Measurements from ENCODE around the gene PKIG. TPM values are rescaled to one million over a fixed set of nuclear protein-coding genes. Genes with fewer than 3 reads are reported as not detected.

Gene PKIG
- total RNA-seq, 2 experiments from 2014 or later, result 3.3 to 5.1 TPM

DNA sequence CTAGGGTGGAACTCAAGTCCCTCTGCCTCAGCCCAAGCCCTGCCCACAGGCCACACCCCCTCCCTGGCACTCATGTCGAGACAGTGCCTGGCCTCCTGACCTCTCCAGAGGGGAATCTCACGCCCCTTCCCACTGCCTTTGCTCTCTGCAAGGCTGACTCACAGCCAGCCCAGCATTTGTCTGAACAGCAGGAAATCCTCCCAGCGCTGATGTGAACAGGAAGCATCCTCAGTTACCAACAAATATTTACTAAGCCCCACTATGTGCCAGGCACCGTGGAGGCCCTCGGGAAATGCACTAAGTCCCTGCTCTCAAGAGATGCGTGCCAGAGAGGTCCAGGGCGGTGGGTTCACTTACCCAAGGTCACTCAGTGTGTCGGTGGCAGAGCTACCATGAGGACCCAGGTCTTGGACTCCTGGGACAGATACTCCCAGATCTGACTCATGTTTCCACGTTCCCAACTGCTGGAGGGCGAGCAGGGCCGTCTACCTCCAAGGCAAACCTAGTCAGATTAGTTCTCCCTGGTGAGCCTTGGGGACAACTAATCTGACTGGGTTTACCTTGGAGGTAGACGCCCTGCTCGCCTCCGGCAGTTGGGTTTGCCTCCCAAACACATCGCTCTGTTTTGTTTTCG is 61.3 kb downstream of the PKIG start:
- Mint-ChIP-seq H3K27ac (peak overlapping the region; percentile 90), H3K9me3 (no peaks in the 10 kb centered on the region), H3K4me1 (peaks cover 84% of the 10 kb centered on the region), H3K4me3 (peak overlapping the region; percentile 54), H3K36me3 (ENCODE audit: low read depth) (peaks cover 51% of the 10 kb centered on the region), H3K27me3 (no peaks in the 10 kb centered on the region)
- ChIA-PET CTCF (interaction anchor here (1.1 to 2.3 kb wide), 4 partner anchors 29 to 249 kb away, joined by 3 to 5 read pairs (median 3); no protein-coding TSS in a partner anchor), POLR2A (interaction anchor here (0.7 kb wide), 1 partner anchor 12 kb away, joined by 4 read pairs; no protein-coding TSS in a partner anchor)
- peak; percentile 64 for DNase-seq

DNA sequence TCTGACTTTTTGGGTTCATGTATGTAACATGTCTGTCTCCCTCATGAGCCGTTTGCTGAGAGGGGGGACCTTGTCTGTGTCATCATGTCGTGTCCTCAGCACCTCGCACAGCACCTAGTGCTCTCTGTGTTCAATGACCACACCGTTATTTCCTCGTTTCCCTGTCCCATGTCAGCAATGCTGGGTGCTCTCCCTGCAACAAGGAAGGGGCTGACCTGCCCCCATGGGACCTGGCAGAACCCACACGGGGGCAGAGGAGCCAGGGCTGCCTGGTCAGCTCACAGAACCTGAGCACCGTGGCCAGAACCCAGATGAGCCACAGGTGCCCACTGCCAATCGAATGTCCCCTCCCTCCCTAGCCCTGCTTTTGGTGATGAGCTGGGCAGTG is 61.8 kb downstream of the PKIG start:
- H3K9me3 Mint-ChIP-seq, result no peaks in the 10 kb centered on the region
- peak overlapping the region; percentile 90 for H3K27ac Mint-ChIP-seq
- peak overlapping the region; percentile 51 for H3K4me3 Mint-ChIP-seq
- H3K4me1 Mint-ChIP-seq, result peaks cover 85% of the 10 kb centered on the region
- peaks cover 51% of the 10 kb centered on the region for H3K36me3 Mint-ChIP-seq (ENCODE audit: low read depth)
- DNase-seq, result no peak
- ChIA-PET CTCF (interaction anchor here (0.6 to 2.3 kb wide), 5 partner anchors 12 to 248 kb away, joined by 3 to 5 read pairs (median 4); no protein-coding TSS in a partner anchor), POLR2A (interaction anchor here (0.7 kb wide), 1 partner anchor 12 kb away, joined by 4 read pairs; no protein-coding TSS in a partner anchor)
- H3K27me3 Mint-ChIP-seq, result no peaks in the 10 kb centered on the region

DNA sequence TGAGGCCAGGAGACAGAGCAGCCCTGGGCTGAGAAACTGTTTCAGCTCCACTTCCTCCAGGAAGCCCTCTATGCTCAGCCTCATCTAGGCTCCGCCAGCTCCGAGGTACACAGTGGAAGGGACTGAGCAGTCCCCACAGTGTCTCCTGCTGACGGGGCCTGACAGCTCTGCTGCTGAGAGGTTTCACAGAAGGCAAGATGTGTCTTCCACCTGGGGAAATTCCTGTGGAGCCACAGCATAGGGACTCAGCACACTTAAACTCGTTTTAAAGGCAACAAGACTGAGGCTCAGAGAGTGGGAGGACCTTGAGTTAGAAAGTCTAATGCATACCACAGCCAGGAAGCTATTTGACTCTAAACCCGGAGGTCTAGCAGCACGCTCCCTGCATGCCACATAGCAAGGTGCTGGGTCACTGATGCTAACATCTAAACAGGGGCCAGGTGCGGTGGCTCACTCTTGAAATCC is 62.3 kb downstream of the PKIG start:
- ChIA-PET POLR2A (interaction anchor here (0.6 to 0.7 kb wide), 2 partner anchors 11 to 22 kb away, joined by 3 to 4 read pairs; no protein-coding TSS in a partner anchor), CTCF (interaction anchor here (0.6 to 2.3 kb wide), 6 partner anchors 11 to 247 kb away, joined by 3 to 5 read pairs (median 4); no protein-coding TSS in a partner anchor)
- H3K9me3 Mint-ChIP-seq, result no peaks in the 10 kb centered on the region
- peak overlapping the region; percentile 42 for H3K4me3 Mint-ChIP-seq
- H3K36me3 Mint-ChIP-seq (ENCODE audit: low read depth), result peaks cover 51% of the 10 kb centered on the region
- H3K27me3 Mint-ChIP-seq, result no peaks in the 10 kb centered on the region
- peak overlapping the region; percentile 90 for H3K27ac Mint-ChIP-seq
- H3K4me1 Mint-ChIP-seq, result peaks cover 89% of the 10 kb centered on the region
- DNase-seq, result peak; percentile 50

DNA sequence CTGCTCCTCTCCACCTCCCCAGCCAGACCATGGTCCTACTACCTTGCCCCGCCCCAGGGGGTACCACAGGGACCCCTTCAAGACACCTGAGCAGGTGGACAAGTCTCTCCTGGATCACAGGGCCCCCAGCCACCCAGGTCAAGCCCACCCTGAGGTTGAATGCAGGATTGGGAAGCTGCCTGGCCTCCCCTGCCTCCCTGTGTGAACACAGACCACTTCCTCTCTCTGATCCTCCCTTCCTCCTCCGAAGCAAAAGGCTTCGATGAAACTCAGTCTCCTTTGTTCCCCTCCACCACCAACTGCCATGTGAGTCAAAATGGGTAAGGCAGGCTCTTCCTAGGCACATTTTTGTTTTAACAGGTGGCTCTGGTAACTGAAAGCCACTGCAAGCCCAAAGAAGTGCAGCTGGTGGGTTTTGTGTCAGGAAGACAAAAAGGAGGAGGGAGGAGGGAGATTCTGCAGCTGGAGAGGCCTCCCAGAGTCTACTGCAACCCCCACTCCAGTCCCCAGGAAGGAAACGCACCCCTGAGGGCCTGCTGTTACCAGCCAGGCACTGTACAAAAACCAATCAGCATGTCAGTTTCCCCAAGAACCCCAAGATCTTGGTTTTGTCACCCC is 63.8 kb downstream of the PKIG start:
- peaks cover 52% of the 10 kb centered on the region for H3K36me3 Mint-ChIP-seq (ENCODE audit: low read depth)
- CTCF ChIA-PET, result interaction anchor here (0.5 to 1.7 kb wide), 6 partner anchors 9 to 211 kb away, joined by 3 to 5 read pairs (median 3); no protein-coding TSS in a partner anchor
- H3K27ac Mint-ChIP-seq, result peak overlapping the region; percentile 90
- peak; percentile 67 for DNase-seq
- no peaks in the 10 kb centered on the region for H3K27me3 Mint-ChIP-seq
- POLR2A ChIA-PET, result no interaction called here
- H3K4me3 Mint-ChIP-seq, result peak overlapping the region; percentile 49
- peaks cover 95% of the 10 kb centered on the region for H3K4me1 Mint-ChIP-seq
- no peaks in the 10 kb centered on the region for H3K9me3 Mint-ChIP-seq

DNA sequence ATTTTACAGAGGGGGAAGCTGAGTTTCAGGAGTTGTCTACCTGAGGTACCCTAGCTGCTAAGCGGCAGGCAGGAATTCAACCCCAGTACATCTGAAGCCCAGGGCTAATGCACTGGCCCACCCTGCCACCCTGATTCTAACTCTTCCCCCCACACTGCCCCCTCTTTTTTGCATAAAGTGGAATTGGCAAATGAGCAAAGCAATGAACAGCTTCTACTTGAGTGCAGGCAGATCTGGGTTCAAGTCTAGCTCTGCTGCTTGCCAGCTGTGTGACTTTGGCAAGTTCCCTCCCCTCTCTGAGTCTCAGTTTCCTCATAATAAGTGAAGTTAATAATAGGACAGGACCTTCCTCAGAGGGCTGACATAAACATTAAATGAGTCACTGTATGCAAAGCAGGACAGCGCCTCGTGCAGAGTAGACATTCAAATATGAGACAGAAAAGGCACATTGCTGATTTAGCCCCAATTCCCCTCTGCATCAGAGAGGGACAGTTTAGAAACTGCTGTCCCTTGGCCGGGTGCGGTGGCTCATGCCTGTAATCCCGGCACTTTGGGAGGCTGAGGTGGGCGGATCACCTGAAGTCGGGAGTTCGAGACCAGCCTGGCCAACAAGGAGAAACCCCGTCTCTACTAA is 64.4 kb downstream of the PKIG start:
- peaks cover 48% of the 10 kb centered on the region for H3K36me3 Mint-ChIP-seq (ENCODE audit: low read depth)
- DNase-seq, result no peak
- ChIA-PET CTCF (interaction anchor here (0.6 to 1.5 kb wide), 5 partner anchors 9 to 199 kb away, joined by 3 to 5 read pairs (median 3); no protein-coding TSS in a partner anchor), POLR2A (no interaction called here)
- H3K27ac Mint-ChIP-seq, result peak overlapping the region; percentile 90
- H3K4me1 Mint-ChIP-seq, result peaks cover 89% of the 10 kb centered on the region
- peak overlapping the region; percentile 49 for H3K4me3 Mint-ChIP-seq
- H3K9me3 Mint-ChIP-seq, result no peaks in the 10 kb centered on the region
- no peaks in the 10 kb centered on the region for H3K27me3 Mint-ChIP-seq

DNA sequence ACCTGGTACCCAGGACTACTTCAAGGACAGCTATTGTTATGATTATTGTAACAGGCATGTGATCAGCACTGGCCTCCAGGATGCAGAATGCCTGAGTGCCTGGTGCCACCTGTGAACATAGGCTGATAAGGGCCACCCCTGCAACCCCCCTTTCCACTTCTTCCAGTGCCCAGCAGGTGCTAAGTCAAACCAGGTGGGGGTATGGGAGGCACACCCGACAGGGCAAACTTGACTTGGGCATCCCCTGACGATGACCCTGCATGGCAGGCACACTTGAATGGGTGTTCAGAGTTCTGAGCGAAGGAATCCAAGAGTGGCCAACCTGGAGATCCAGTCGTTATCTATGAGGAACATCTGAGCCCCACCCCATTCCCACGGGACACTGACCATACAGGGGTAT is 65.7 kb downstream of the PKIG start:
- H3K27me3 Mint-ChIP-seq, result no peaks in the 10 kb centered on the region
- peaks cover 42% of the 10 kb centered on the region for H3K36me3 Mint-ChIP-seq (ENCODE audit: low read depth)
- ChIA-PET CTCF (interaction anchor here (1.4 kb wide), 1 partner anchor 24 kb away, joined by 3 read pairs; no protein-coding TSS in a partner anchor), POLR2A (no interaction called here)
- DNase-seq, result no peak
- no peaks in the 10 kb centered on the region for H3K9me3 Mint-ChIP-seq
- peak overlapping the region; percentile 90 for H3K4me3 Mint-ChIP-seq
- H3K27ac Mint-ChIP-seq, result peak overlapping the region; percentile 90
- H3K4me1 Mint-ChIP-seq, result peaks cover 81% of the 10 kb centered on the region

DNA sequence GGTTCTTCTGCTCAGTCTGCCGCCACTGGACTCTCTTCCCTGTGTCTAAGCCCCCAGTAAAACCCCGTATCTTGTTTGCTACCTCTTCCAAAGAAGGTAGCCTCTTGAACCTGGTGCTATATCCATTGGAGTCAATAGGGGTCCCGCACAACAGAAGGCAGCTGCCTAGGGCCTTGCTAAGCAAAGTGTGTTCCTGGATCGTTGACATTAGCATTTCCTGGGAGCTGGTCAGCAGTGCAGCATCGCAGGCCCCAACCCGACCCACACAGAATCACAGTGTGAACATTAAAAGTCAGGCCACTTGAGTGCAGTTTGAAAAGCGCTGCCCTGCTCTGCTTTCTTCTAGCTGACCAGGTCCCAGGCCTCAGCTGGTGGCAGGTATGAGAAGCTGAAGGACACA is 66.2 kb downstream of the PKIG start:
- ChIA-PET CTCF (interaction anchor here (0.9 to 1.8 kb wide), 5 partner anchors 10 to 31 kb away, joined by 3 to 7 read pairs (median 4); no protein-coding TSS in a partner anchor), POLR2A (no interaction called here)
- DNase-seq, result no peak
- H3K27ac Mint-ChIP-seq, result peak overlapping the region; percentile 93
- no peaks in the 10 kb centered on the region for H3K27me3 Mint-ChIP-seq
- peak overlapping the region; percentile 90 for H3K4me3 Mint-ChIP-seq
- H3K36me3 Mint-ChIP-seq (ENCODE audit: low read depth), result peaks cover 45% of the 10 kb centered on the region
- no peaks in the 10 kb centered on the region for H3K9me3 Mint-ChIP-seq
- H3K4me1 Mint-ChIP-seq, result peaks cover 81% of the 10 kb centered on the region

DNA sequence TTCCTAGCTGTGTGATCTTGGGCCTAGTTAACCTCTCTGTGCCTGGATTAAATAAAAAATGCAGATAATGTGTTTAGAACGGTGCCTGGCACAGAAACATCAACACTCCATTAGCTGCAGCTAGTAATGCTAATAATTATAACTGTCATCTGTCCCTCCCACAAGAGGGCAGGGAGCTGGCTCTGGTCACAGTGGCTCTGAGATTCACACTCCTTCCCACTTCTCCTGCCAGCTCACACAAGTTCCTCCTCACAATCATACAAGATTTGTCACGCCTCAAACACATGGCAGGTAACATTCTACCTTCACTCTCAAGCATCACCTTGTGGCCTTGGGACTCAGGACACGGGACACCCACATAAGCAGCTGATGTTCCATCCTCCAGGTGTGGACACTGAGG is 66.7 kb downstream of the PKIG start:
- Mint-ChIP-seq H3K4me3 (peak overlapping the region; percentile 90), H3K4me1 (peaks cover 77% of the 10 kb centered on the region), H3K9me3 (peaks cover under 1% of the 10 kb centered on the region), H3K27ac (peak overlapping the region; percentile 93), H3K27me3 (no peaks in the 10 kb centered on the region), H3K36me3 (ENCODE audit: low read depth) (peaks cover 45% of the 10 kb centered on the region)
- ChIA-PET POLR2A (no interaction called here), CTCF (interaction anchor here (0.9 to 1.8 kb wide), 6 partner anchors 10 to 36 kb away, joined by 3 to 7 read pairs (median 4); no protein-coding TSS in a partner anchor)
- DNase-seq, result no peak

DNA sequence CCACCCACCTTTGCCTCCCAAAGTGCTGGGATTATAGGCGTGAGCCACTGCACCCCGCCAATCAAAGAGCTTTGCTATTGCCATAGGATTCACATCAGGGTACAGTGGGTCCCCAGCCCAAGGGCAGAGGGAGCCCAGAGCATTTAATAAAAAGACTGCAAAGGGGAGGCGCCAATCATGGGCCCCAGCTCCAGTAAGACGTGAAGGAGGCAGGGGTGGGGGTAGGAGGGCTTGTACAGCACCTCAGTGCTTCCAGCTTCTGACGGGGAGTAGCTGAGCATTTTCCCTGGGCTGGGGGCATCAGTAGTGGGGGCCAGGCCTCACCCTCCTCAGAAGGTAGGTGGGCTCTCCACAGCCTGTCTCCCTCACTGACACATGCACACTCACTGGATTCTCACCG is 67.6 kb downstream of the PKIG start:
- POLR2A ChIA-PET, result interaction anchor here (0.6 kb wide), 1 partner anchor 155 kb away, joined by 3 read pairs; no protein-coding TSS in a partner anchor
- CTCF ChIA-PET, result interaction anchor here (0.9 to 1.8 kb wide), 5 partner anchors 10 to 35 kb away, joined by 3 to 7 read pairs (median 4); no protein-coding TSS in a partner anchor
- Mint-ChIP-seq H3K27me3 (no peaks in the 10 kb centered on the region), H3K4me3 (peak overlapping the region; percentile 90), H3K36me3 (ENCODE audit: low read depth) (peaks cover 50% of the 10 kb centered on the region), H3K27ac (peak overlapping the region; percentile 93), H3K9me3 (peaks cover 2% of the 10 kb centered on the region), H3K4me1 (peaks cover 68% of the 10 kb centered on the region)
- no peak for DNase-seq

DNA sequence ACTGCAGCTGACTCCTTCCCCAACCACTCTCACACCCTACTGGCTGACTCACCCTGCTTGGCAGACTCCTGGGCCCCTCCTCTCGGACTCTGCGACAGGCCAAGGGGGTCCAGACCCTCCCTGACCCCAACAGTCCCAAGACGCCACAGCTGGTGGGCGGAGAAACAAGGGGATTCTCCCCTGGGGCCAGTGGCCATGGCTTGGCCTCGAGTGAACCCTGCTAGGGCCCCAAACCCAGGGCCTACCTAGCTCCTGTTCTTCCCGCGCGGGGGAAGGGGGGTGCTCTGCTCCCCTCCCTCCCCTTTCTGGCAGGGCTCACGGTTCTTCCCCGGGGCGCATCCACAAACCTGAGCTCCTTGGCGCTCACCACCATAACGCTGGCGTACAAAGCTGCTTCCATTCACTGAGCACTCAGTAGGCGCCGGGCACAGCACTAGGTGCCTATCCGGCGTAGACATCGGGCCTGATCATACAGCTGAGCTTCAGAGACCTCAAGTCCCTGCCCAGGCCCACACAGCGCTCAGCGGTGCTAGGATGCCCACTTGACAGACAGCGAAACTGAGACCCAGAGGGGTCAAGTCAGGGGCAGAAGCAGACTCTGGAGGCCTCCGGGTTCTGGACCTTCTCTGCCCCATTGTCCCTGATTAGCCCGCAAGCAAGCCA is 68.5 kb downstream of the PKIG start:
- Mint-ChIP-seq H3K27ac (peak overlapping the region; percentile 93), H3K9me3 (peaks cover 2% of the 10 kb centered on the region), H3K4me3 (peak overlapping the region; percentile 90), H3K27me3 (no peaks in the 10 kb centered on the region), H3K4me1 (peaks cover 60% of the 10 kb centered on the region), H3K36me3 (ENCODE audit: low read depth) (peaks cover 49% of the 10 kb centered on the region)
- POLR2A ChIA-PET, result interaction anchor here (0.6 kb wide), 1 partner anchor 156 kb away, joined by 3 read pairs; no protein-coding TSS in a partner anchor
- peak; percentile 54 for DNase-seq
- CTCF ChIA-PET, result interaction anchor here (0.9 to 1.6 kb wide), 4 partner anchors 9 to 34 kb away, joined by 3 to 5 read pairs (median 4); no protein-coding TSS in a partner anchor

DNA sequence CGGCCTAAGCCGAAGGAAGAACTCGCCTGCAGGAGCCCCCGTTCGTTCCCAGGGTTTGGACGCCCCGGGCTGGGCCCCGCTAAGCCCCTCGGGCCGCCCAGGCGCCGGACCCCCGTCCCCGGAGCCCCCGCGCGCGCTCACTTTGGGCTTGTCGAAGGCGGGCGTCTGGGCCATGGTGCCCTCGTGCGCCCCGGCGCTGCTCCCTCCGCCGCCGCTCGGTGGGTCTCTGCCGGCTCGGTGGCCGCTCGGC is 69.0 kb downstream of the PKIG start:
- Mint-ChIP-seq H3K27ac (peak overlapping the region; percentile 93), H3K4me1 (peaks cover 57% of the 10 kb centered on the region), H3K36me3 (ENCODE audit: low read depth) (peaks cover 46% of the 10 kb centered on the region), H3K9me3 (peaks cover 2% of the 10 kb centered on the region), H3K27me3 (no peaks in the 10 kb centered on the region), H3K4me3 (peak overlapping the region; percentile 90)
- DNase-seq, result no peak
- POLR2A ChIA-PET, result no interaction called here
- CTCF ChIA-PET, result interaction anchor here (0.9 to 1.6 kb wide), 3 partner anchors 9 to 34 kb away, joined by 3 to 5 read pairs (median 4); no protein-coding TSS in a partner anchor

Measured in activated CD4-positive, alpha-beta T cell treated with anti-CD3 and anti-CD28 coated beads, Interleukin-2, amount 10 ng/mL, durations not matched to agents 7 days and 5 days (primary cell).